ENCODE results near the gene MIEF2.

The MIEF2 gene

DNA sequence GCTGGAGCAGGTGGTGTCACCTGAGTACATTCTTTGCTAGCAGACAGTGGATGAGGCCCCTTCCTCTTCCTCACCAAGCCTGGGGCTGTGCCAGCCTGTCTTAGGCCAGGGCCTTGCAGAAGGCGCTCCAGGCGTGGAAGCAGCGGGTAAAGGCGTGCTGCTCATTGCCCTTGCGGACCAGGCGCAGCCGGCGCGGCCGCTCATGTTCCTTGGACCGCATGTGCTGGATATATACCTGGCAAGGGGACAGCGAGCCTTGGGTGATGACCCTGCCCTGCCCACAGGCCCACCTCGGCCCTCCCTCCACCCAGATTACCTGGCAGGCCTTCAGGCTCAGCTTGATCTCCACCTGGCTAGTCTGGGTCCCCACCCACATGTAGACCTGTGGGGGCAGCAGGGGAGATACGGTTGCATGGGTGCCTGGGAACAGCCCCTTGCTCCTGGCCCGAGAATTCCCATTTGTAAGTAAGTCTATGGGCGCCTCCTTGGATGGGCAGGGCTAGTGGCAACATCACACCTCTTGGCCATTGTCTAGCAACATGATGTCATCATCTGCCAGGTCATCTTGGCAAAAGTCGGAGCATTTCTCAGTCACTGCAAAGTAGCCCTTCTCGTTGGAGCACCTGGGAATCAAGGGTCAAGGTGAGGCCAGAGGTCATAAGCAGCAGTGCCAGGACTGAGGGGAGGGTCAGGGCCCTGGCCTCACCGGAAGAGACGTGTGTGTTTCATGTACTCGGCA is 15.3 kb upstream of the MIEF2 start:
- no peak overlapping the region for H3K4me3 ChIP-seq (ENCODE audit: low read depth, low read length)
- no peak for DNase-seq (ENCODE audit: low read depth)
- TF ChIP-seq CTCF (conservative IDR thresholded peaks at IDR 0.05; ENCODE audit: low read depth, low read length): no peak

- DNase-seq (ENCODE audit: low read depth): no peak
- H3K4me3 ChIP-seq (ENCODE audit: low read depth, low read length): no peak overlapping the region
- TF ChIP-seq CTCF (conservative IDR thresholded peaks at IDR 0.05; ENCODE audit: low read depth, low read length): no peak
Measured at GRCh38 chr17:18246109-18246725, 14.2 kb upstream of the MIEF2 start.

DNA sequence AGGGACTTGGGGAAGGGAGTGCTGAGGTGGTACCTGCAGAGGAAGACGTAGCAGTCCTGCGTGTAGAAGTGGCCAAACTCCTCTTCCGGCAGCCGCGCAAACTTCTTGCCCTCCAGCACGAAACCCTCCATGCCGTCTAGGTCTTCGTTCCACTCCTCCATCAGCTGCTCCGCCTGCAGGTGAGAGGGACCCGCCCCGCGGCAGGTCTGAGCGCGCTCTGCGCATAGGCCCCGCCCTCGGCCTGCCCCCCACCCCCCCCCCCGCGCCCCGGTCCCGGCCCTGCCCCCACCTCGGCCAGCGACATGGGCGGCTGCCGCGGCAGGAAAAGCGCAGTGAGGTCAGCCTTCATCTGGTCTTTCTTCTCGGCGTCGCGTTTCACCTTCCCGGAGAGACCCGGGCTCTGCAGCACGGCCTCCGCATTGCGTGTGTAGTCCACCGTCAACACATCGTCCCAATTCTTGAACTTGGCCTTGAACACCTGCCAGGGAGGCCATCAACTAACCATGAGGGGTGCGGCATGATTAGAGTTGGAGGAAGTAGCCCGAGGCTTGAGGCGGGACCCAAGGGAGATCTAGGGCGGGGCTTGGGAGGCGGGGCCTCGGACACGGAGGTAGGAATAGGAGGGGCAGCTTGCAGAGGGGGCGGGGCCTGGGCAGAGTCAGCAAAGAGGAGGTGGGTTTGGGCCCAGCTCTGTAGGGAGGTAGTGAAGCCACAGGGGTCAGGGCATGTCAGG is 13.4 kb upstream of the MIEF2 start:
- DNase-seq (ENCODE audit: low read depth): peak; percentile 48
- no peak overlapping the region for H3K4me3 ChIP-seq (ENCODE audit: low read depth, low read length)
- no peak for TF ChIP-seq CTCF (conservative IDR thresholded peaks at IDR 0.05; ENCODE audit: low read depth, low read length)

GRCh38 chr17:18247613-18248001 is 12.9 kb upstream of the MIEF2 start:
- DNase-seq (ENCODE audit: low read depth): no peak
- no peak overlapping the region for H3K4me3 ChIP-seq (ENCODE audit: low read depth, low read length)
- no peak for TF ChIP-seq CTCF (conservative IDR thresholded peaks at IDR 0.05; ENCODE audit: low read depth, low read length)

- peak; percentile 85 for TF ChIP-seq CTCF (conservative IDR thresholded peaks at IDR 0.05; ENCODE audit: low read depth, low read length)
- peak; percentile 86 for DNase-seq (ENCODE audit: low read depth)
- H3K4me3 ChIP-seq (ENCODE audit: low read depth, low read length): no peak overlapping the region
Measured at GRCh38 chr17:18248300-18248731, 12.1 kb upstream of the MIEF2 start.

GRCh38 chr17:18248811-18249210 is 11.7 kb upstream of the MIEF2 start:
- TF ChIP-seq CTCF (conservative IDR thresholded peaks at IDR 0.05; ENCODE audit: low read depth, low read length): no peak
- H3K4me3 ChIP-seq (ENCODE audit: low read depth, low read length): no peak overlapping the region
- DNase-seq (ENCODE audit: low read depth): no peak
